GM21786 (cell line): ENCODE data around the gene E2F7.
"Not testable (repeated sequence)": the region's sequence is repeated elsewhere in the genome, so short reads cannot be mapped to it uniquely, and the experiment has no call there.

Experiments used
- ATAC-seq: cut with Tn5 transposase; IDR thresholded peaks from one replicate; pipeline ENCODE4 v1.9.1; 2021; ENCODE audit not compliant: unreplicated experiment

E2F7 gene, protein sequence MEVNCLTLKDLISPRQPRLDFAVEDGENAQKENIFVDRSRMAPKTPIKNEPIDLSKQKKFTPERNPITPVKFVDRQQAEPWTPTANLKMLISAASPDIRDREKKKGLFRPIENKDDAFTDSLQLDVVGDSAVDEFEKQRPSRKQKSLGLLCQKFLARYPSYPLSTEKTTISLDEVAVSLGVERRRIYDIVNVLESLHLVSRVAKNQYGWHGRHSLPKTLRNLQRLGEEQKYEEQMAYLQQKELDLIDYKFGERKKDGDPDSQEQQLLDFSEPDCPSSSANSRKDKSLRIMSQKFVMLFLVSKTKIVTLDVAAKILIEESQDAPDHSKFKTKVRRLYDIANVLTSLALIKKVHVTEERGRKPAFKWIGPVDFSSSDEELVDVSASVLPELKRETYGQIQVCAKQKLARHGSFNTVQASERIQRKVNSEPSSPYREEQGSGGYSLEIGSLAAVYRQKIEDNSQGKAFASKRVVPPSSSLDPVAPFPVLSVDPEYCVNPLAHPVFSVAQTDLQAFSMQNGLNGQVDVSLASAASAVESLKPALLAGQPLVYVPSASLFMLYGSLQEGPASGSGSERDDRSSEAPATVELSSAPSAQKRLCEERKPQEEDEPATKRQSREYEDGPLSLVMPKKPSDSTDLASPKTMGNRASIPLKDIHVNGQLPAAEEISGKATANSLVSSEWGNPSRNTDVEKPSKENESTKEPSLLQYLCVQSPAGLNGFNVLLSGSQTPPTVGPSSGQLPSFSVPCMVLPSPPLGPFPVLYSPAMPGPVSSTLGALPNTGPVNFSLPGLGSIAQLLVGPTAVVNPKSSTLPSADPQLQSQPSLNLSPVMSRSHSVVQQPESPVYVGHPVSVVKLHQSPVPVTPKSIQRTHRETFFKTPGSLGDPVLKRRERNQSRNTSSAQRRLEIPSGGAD

GRCh38 chr12:77065361-77066204 lies at the start of gene E2F7:
E2F7 (minus strand) TSS chr12:77065569; CDS start chr12:77064635, 934 bp downstream.
- peak; percentile 62 for ATAC-seq

DNA sequence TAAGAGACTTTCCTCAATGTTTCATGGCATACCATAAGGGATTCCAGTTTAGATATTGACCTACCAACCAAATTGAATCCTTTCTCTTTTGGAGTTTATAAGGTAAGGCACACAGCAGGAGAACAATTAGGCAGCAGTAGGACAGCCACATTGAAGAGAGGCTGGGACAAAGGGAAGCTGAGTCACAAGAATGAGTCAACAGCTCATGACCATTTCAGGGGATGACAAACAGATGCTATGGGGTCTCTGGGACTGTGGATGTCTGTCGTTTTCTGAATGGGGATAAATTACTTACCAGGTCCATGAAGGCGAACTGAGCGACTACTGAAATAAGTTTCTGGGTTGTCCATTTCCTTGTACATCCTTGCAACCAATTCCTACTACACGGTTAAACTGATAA lies 48.6 kb upstream of the E2F7 start:
- no peak for ATAC-seq

DNA sequence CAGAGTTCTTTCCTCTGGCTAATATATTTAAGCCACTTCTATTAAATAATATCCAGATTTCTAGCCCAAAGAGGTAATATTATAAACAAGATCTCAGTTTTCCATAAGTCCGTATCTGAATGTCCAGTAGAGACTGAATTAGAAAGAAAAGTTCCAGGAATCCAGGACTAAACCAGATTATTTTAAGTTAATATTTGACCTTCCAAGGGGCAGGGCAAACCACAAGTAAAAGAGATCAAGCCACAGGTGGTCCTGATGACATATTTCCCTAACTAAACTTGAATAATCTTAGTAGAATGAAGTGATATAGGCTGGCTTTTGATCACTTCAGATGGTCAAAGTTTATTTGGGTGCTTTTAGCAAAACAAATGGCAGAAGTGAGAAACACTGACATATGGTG lies 43.3 kb upstream of the E2F7 start:
- no peak for ATAC-seq

GRCh38 chr12:77107121-77107520 lies 41.8 kb upstream of the E2F7 start:
- no peak for ATAC-seq

DNA sequence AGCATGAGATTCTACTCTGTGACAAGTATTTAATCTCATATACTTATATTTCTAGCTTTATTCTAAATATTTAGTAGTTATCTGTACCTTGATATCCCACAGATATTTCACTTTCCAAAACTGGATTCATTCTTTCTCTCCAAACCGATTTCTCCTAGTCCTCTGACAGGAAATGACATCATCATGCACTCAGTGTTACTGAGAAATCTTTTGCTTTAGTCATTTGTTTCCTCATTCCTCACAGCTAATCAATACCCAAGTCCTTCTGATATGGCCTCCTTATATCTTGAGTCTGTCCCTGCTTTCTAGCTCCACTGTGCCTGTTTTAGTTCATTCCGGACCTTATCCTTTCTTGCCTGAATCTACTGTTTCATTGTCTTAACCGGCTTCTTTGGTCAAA lies 39.4 kb upstream of the E2F7 start:
- no peak for ATAC-seq

- ATAC-seq = no peak
Observed at GRCh38 chr12:77104286-77104685, 38.9 kb upstream of the E2F7 start.

DNA sequence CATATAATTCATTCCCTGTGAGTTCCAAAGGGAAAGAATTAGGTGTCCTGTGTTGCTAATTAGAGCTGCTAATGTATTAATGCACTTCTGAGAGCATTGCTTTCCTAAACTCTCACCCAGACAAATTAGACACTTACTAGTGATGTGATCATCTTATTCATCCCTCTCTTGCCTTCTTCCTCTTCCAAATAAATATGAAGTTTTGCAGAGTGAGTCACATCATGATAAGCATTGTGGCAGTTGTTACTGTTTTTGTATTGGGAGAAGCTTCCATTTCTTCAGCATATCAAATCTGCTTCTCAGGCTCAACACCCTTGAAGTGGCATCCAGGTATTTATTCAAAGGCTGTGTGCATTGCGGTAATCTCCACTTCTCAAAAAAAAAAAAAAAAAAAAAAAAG lies 37.3 kb upstream of the E2F7 start:
- ATAC-seq = no peak

DNA sequence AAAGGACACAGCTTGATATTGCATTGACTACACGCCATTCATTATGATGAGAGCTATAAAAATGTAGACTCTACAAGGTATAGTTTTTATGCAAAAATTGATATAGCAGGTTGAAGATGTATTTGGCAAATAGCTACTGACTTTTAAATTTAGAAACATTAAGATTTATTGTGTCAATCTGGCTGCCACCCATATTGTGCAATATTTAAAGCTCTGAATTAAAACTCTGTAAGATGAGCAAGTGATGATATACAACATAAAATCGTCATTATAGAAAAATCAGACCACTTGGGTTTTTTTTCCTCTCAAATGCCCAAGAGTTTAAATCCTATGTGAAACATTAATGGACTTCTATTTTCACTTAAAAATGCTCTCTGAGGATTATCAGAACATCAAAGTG lies 36.8 kb upstream of the E2F7 start:
- no peak for ATAC-seq

DNA sequence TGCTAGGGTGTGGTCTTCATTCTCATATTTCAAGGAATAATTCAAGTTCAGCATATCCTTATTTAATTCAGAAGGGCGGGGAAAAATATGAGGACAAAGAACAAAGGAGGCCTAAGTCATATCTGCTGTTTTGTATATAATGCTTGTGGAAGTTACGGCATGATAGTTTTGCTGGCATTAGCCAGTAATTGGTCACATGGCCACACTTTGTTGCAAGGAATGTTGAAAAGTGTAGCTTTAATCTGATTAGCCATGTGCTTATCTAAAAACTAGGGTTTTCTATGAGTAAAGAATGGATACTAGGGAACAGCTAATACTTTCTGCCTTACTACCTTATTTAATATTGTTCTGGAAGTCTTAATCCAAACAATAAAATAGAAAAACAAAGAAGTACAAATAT lies 34.4 kb upstream of the E2F7 start:
- ATAC-seq = no peak

DNA sequence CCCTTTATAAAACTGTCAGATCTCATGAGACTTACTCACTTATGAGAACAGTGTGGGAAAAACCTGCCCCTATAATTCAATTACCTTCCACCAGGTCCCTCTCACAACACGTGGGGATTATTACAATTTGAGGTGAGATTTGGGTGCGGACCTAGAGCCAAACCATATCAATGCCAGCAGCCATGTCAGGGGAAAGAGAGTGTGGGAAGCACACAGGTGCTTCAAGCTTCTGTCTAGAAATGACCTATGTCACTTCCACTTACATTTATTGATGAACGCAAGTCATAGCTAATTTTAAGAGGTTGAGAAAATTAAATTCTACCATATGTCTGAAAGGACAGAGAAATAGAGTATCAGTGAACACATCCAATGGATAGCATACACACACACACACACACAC lies 32.5 kb upstream of the E2F7 start:
- ATAC-seq = no peak

GRCh38 chr12:77092227-77092626 lies 26.9 kb upstream of the E2F7 start:
- not testable (repeated sequence) for ATAC-seq

- no peak for ATAC-seq
Observed at GRCh38 chr12:77089686-77090220, 24.4 kb upstream of the E2F7 start.

- ATAC-seq = no peak
Observed at GRCh38 chr12:77087427-77087826, 22.1 kb upstream of the E2F7 start.

DNA sequence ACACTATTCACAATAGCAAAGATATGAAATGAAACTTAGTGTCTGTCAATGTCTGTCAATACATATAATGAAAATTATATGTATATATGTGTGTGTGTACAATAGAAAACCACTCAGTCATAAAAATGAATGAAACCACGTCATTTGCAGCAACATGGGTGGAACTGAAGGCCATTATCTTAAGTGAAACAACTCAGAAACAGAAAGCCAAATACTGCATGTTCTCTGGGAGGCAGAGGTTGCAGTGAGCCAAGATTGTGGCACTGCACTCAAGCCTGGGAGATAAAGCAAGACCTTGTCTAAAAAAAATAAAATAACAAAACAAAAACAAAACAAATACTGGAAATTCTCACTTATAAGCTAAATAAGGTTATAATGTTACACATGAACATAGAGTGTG lies 16.7 kb upstream of the E2F7 start:
- ATAC-seq = no peak

- ATAC-seq = no peak
Observed at GRCh38 chr12:77079631-77080030, 14.3 kb upstream of the E2F7 start.

DNA sequence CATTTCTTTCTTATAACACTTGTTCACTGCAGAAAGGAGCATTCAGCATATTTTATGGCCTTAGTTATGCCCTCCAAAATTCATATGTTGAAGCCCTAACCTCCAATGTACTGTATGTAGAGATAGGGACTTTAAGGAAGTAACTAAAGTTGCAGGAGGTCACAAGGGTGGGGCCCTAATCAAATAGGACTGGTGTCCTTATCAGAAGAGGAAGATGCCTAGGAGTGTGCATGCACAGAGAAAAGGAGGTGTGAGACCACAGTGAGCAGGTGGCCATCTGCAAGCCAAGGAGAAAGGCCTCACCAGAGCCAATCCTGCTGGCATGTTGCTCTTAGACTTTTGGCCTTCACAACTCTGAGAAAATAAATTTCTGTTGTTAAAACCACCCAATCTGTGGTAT lies 12.9 kb upstream of the E2F7 start:
- no peak for ATAC-seq

- ATAC-seq = no peak
Observed at GRCh38 chr12:77076886-77077285, 11.5 kb upstream of the E2F7 start.

DNA sequence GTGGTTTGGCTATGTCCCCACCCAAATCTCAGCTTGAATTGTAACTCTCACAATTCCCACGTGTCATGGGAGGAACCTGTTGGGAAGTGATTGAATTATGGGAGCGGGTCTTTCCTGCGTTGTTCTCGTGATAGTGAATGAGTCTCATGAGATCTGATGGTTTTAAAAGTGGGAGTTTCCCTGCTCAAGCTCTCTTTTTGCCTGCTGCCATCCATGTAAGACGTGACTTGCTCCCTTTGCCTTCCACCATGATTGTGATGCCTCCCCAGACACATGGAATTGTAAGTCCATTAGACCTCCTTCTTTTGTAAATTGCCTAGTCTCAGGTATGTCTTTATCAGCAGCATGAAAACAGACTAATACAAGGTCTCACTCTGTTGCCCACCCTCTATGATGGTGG lies 8.5 kb upstream of the E2F7 start:
- ATAC-seq = not testable (repeated sequence)

DNA sequence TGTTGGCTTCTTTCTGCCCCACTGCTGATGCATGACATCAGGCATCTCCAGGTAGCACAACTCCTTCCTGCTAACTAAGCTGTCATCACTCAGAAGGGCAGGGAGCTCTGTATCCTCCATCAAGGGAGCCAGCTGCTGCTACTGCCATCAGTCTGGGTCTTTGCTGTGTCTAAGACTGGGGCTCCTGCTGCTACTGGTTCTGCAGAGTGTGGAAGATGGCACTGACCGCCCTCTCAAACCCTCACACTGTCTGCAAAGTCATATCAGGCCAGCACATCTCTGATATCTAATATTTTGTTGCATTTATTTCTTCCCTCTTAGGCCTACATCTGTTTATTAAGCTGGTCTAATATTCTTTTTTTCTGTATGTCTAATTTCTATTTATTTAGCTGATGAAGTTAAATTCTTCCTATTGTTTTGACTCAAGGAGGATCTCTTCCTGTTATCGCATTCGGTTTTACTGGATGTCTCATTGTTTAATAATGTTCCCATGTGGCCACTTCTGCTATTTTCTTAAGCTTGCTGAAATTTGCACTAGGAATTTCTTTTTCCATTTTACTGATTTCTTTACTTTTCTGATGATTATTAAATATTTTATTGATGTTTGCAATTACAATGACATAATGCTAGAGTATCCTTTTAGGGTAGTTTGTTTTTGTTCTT lies 7.6 kb upstream of the E2F7 start:
- no peak for ATAC-seq

DNA sequence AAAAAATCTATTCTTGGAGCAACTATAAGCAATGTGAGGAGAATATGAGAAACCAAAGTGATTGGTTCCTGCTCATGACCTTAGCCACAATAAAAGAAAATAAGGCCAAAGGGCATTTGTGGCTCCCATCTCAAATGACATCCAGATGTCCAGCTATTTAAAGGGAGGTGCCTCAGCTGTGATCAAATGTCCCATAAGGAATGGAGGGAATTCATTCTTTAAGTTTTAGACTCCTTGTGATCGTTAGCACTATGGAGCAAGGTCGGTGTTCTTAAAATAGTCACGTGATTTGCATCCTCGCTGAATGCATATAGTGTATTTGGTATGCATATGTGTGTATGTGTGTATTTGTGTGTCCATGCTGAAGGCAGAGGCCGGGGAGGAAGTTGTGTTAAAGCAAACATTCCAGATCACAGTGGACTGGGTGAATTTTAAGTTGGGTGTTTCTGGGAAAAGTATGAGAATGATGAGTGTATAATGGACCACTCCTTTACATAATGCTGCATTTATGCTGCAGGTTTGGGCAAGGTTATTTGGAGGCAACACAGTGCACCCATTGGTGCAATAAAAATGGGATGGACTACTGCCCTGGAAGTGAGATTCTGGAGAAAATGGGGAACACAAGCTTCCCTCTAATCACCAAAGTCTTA lies 5.6 kb upstream of the E2F7 start:
- ATAC-seq = peak; percentile 5
